RCC 7860 (cell line): ENCODE measurements around the gene STEAP4.
"Not testable (repeated sequence)": the region's sequence is repeated elsewhere in the genome, so short reads cannot be mapped to it uniquely, and the experiment has no call there.

ENCODE experiments used
- DNase-seq: peaks from one replicate; pipeline ENCODE4 v3.0.0-alpha.2; 2015; ENCODE audit warnings: low spot score
- FAIRE-seq: peaks from 2 replicates; lab custom pipeline; 2012; peaks lifted over from hg19 to GRCh38; lab: Jason Lieb, UNC

Gene STEAP4

GRCh38 chr7:88274856-88275255 lies 31.8 kb downstream of the STEAP4 start:
- not testable (repeated sequence) for DNase-seq, FAIRE-seq

- FAIRE-seq (no peak), DNase-seq (no peak)
Observed at GRCh38 chr7:88269586-88269985, 37.1 kb downstream of the STEAP4 start.

- FAIRE-seq, result no peak
- DNase-seq, result no peak
Observed at GRCh38 chr7:88268858-88269257, 37.8 kb downstream of the STEAP4 start.

- no peak for DNase-seq
- FAIRE-seq, result no peak
Observed at GRCh38 chr7:88268051-88268450, 38.6 kb downstream of the STEAP4 start.

- no peak for FAIRE-seq
Observed at GRCh38 chr7:88267421-88267820, 39.3 kb downstream of the STEAP4 start.

GRCh38 chr7:88264987-88265386 lies 41.7 kb downstream of the STEAP4 start:
- FAIRE-seq, DNase-seq: not testable (repeated sequence)

More at GRCh38 chr7:88267421-88267820, 39.3 kb downstream of the STEAP4 start:
- DNase-seq, result no peak

- FAIRE-seq (no peak), DNase-seq (no peak)
Observed at GRCh38 chr7:88262562-88262961, 44.1 kb downstream of the STEAP4 start.

GRCh38 chr7:88260719-88261118 lies 46.0 kb downstream of the STEAP4 start:
- DNase-seq (no peak), FAIRE-seq (no peak)

- DNase-seq, result no peak
- FAIRE-seq, result peak; percentile 38
Observed at GRCh38 chr7:88259656-88260380, 46.9 kb downstream of the STEAP4 start.

GRCh38 chr7:88258296-88258695 lies 48.4 kb downstream of the STEAP4 start:
- FAIRE-seq, result not testable (repeated sequence)

GRCh38 chr7:88256906-88257305 lies 49.8 kb downstream of the STEAP4 start:
- no peak for FAIRE-seq
- no peak for DNase-seq

More at GRCh38 chr7:88258296-88258695, 48.4 kb downstream of the STEAP4 start:
- DNase-seq, result not testable (repeated sequence)

GRCh38 chr7:88254721-88255424 lies 51.8 kb downstream of the STEAP4 start:
- FAIRE-seq (peak; percentile 96), DNase-seq (peak; percentile 100)

GRCh38 chr7:88253640-88254039 lies 53.1 kb downstream of the STEAP4 start:
- no peak for DNase-seq
- no peak for FAIRE-seq

- no peak for DNase-seq
- FAIRE-seq, result no peak
Observed at GRCh38 chr7:88244258-88244657, 62.4 kb downstream of the STEAP4 start.

- FAIRE-seq (peak; percentile 93), DNase-seq (peak; percentile 58)
Observed at GRCh38 chr7:88243345-88243909, 63.3 kb downstream of the STEAP4 start.

- FAIRE-seq, result no peak
- no peak for DNase-seq
Observed at GRCh38 chr7:88239852-88240251, 66.8 kb downstream of the STEAP4 start.

GRCh38 chr7:88233828-88234227 lies 72.9 kb downstream of the STEAP4 start:
- FAIRE-seq, result no peak

GRCh38 chr7:88230646-88231045 lies 76.0 kb downstream of the STEAP4 start:
- DNase-seq (no peak), FAIRE-seq (no peak)

More at GRCh38 chr7:88233828-88234227, 72.9 kb downstream of the STEAP4 start:
- no peak for DNase-seq

GRCh38 chr7:88229302-88229995 lies 77.2 kb downstream of the STEAP4 start:
- DNase-seq (no peak), FAIRE-seq (no peak)

GRCh38 chr7:88226886-88227516 lies 79.7 kb downstream of the STEAP4 start:
- peak; percentile 99 for FAIRE-seq
- peak; percentile 98 for DNase-seq

- DNase-seq (no peak), FAIRE-seq (no peak)
Observed at GRCh38 chr7:88226201-88226600, 80.5 kb downstream of the STEAP4 start.
